Activated T-cell treated with anti-CD3 and anti-CD28 coated beads, Interleukin-2, amount 50 U/mL, for 72 hours (primary cell): ENCODE data around the gene MARK4. TPM values are rescaled to one million over a fixed set of nuclear protein-coding genes. Genes with fewer than 3 reads are reported as not detected.

Experiments used
- ATAC-seq, 2 donors: fragments of 150-1000 bp; cut with Tn5 transposase; replicated peaks in 1 of 2; 2 replicates each; pipeline ENCODE4 v1.10.0; 2021; ENCODE audit warnings: moderate library complexity in 2 of 2, mild to moderate bottlenecking in 1 of 2
- DNase-seq, 2 donors: peaks; one replicate each; pipeline ENCODE4 v3.0.0; 2021 to 2022; ENCODE audit warnings: mixed read lengths in 1 of 2
- H3K27ac Mint-ChIP-seq: one replicate; pipeline ENCODE4 v1.8.0; 2022; ENCODE audit warnings: mild to moderate bottlenecking, moderate library complexity, mixed read lengths
- H3K27me3 Mint-ChIP-seq: one replicate; pipeline ENCODE4 v1.8.0; 2022; ENCODE audit warnings: low read depth, mixed read lengths
- H3K36me3 Mint-ChIP-seq, 2 donors: one replicate each; pipeline ENCODE4 v1.8.0; 2022; ENCODE audit warnings: mixed read lengths in 2 of 2, mild to moderate bottlenecking in 1 of 2; ENCODE audit not compliant: insufficient read depth in 2 of 2
- H3K4me1 Mint-ChIP-seq: one replicate; pipeline ENCODE4 v1.8.0; 2022; ENCODE audit warnings: low read depth, mixed read lengths
- H3K4me3 Mint-ChIP-seq, 2 donors: one replicate each; pipeline ENCODE4 v1.8.0; 2022; ENCODE audit warnings: mild to moderate bottlenecking in 2 of 2, mixed read lengths in 2 of 2, moderate library complexity in 2 of 2
- H3K9me3 Mint-ChIP-seq, 2 donors: one replicate each; pipeline ENCODE4 v1.8.0; 2022; ENCODE audit warnings: mixed read lengths in 2 of 2
- total RNA-seq, 2 donors: library from RNA; stranded (reverse); gene quantifications; one replicate each; pipeline ENCODE4 v1.2.3, GENCODE V29; 2022

MARK4 gene
- total RNA-seq, 2 donors from 2014 or later, result 25.3 to 37.9 TPM

- Mint-ChIP-seq H3K27ac (no peak overlapping the region), H3K4me1 (no peaks in the 10 kb centered on the region), H3K27me3 (peaks cover 18% of the 10 kb centered on the region), H3K4me3 (no peak overlapping the region), H3K36me3 (peaks cover 0 to 1% of the 10 kb centered on the region in 2 donors), H3K9me3 (no peaks in the 10 kb centered on the region)
- ATAC-seq (no peak), DNase-seq (no peak)
Observed at GRCh38 chr19:45347570-45348366, 96.7 kb downstream of the MARK4 start.

- H3K9me3 Mint-ChIP-seq, result no peaks in the 10 kb centered on the region
- peaks cover 18% of the 10 kb centered on the region for H3K27me3 Mint-ChIP-seq
- H3K4me1 Mint-ChIP-seq, result no peaks in the 10 kb centered on the region
- DNase-seq (no peak), ATAC-seq (no peak)
- peaks cover 0 to 1% of the 10 kb centered on the region in 2 donors for H3K36me3 Mint-ChIP-seq
- H3K4me3 Mint-ChIP-seq, result no peak overlapping the region
- no peak overlapping the region for H3K27ac Mint-ChIP-seq
Observed at GRCh38 chr19:45348367-45349125, 97.5 kb downstream of the MARK4 start.

GRCh38 chr19:45349126-45349415 is 98.0 kb downstream of the MARK4 start:
- no peaks in the 10 kb centered on the region for H3K9me3 Mint-ChIP-seq
- H3K36me3 Mint-ChIP-seq, result peaks cover 0 to 1% of the 10 kb centered on the region in 2 donors
- DNase-seq (no peak), ATAC-seq (no peak)
- no peak overlapping the region for H3K4me3 Mint-ChIP-seq
- no peaks in the 10 kb centered on the region for H3K4me1 Mint-ChIP-seq
- peaks cover 17% of the 10 kb centered on the region for H3K27me3 Mint-ChIP-seq
- no peak overlapping the region for H3K27ac Mint-ChIP-seq

GRCh38 chr19:45349430-45349941 is 98.4 kb downstream of the MARK4 start:
- no peaks in the 10 kb centered on the region for H3K9me3 Mint-ChIP-seq
- H3K4me3 Mint-ChIP-seq, result no peak overlapping the region
- peaks cover 13% of the 10 kb centered on the region for H3K27me3 Mint-ChIP-seq
- no peaks in the 10 kb centered on the region for H3K4me1 Mint-ChIP-seq
- H3K36me3 Mint-ChIP-seq, result peaks cover 0 to 1% of the 10 kb centered on the region in 2 donors
- H3K27ac Mint-ChIP-seq, result no peak overlapping the region
- ATAC-seq (no peak), DNase-seq (no peak)

GRCh38 chr19:45350477-45351058 is 99.5 kb downstream of the MARK4 start:
- DNase-seq, result no peak
- H3K9me3 Mint-ChIP-seq, result no peaks in the 10 kb centered on the region
- H3K36me3 Mint-ChIP-seq, result peaks cover 0 to 5% of the 10 kb centered on the region in 2 donors
- H3K4me1 Mint-ChIP-seq, result no peaks in the 10 kb centered on the region
- H3K27me3 Mint-ChIP-seq, result peaks cover 6% of the 10 kb centered on the region
- H3K4me3 Mint-ChIP-seq, result no peak overlapping the region
- no peak for ATAC-seq
- no peak overlapping the region for H3K27ac Mint-ChIP-seq

- no peaks in the 10 kb centered on the region for H3K4me1 Mint-ChIP-seq
- no peaks in the 10 kb centered on the region for H3K9me3 Mint-ChIP-seq
- peaks cover 0 to 9% of the 10 kb centered on the region in 2 donors for H3K36me3 Mint-ChIP-seq
- no peak overlapping the region for H3K27ac Mint-ChIP-seq
- no peak for ATAC-seq
- H3K27me3 Mint-ChIP-seq, result no peaks in the 10 kb centered on the region
- no peak for DNase-seq
- H3K4me3 Mint-ChIP-seq, result no peak overlapping the region
Observed at GRCh38 chr19:45351401-45351952, 100.4 kb downstream of the MARK4 start.

- H3K27me3 Mint-ChIP-seq, result no peaks in the 10 kb centered on the region
- no peak for ATAC-seq
- H3K9me3 Mint-ChIP-seq, result no peaks in the 10 kb centered on the region
- DNase-seq, result no peak
- H3K4me3 Mint-ChIP-seq, result no peak overlapping the region
- H3K4me1 Mint-ChIP-seq, result no peaks in the 10 kb centered on the region
- H3K36me3 Mint-ChIP-seq, result peaks cover 0 to 9% of the 10 kb centered on the region in 2 donors
- H3K27ac Mint-ChIP-seq, result no peak overlapping the region
Observed at GRCh38 chr19:45352062-45352461, 101.0 kb downstream of the MARK4 start.

GRCh38 chr19:45352471-45352870 is 101.4 kb downstream of the MARK4 start:
- DNase-seq (no peak), ATAC-seq (no peak)
- no peak overlapping the region for H3K4me3 Mint-ChIP-seq
- H3K9me3 Mint-ChIP-seq, result no peaks in the 10 kb centered on the region
- H3K27me3 Mint-ChIP-seq, result no peaks in the 10 kb centered on the region
- no peaks in the 10 kb centered on the region for H3K4me1 Mint-ChIP-seq
- H3K36me3 Mint-ChIP-seq, result peaks cover 0 to 9% of the 10 kb centered on the region in 2 donors
- H3K27ac Mint-ChIP-seq, result no peak overlapping the region

- Mint-ChIP-seq H3K4me1 (no peaks in the 10 kb centered on the region), H3K36me3 (peaks cover 1 to 9% of the 10 kb centered on the region in 2 donors), H3K9me3 (no peaks in the 10 kb centered on the region), H3K27ac (no peak overlapping the region), H3K4me3 (no peak overlapping the region), H3K27me3 (no peaks in the 10 kb centered on the region)
- DNase-seq (no peak), ATAC-seq (no peak)
Observed at GRCh38 chr19:45352914-45353796, 102.1 kb downstream of the MARK4 start.

GRCh38 chr19:45354241-45354842 is 103.3 kb downstream of the MARK4 start:
- Mint-ChIP-seq H3K27ac (no peak overlapping the region), H3K4me1 (no peaks in the 10 kb centered on the region), H3K36me3 (peaks cover 1 to 12% of the 10 kb centered on the region in 2 donors), H3K9me3 (no peaks in the 10 kb centered on the region), H3K27me3 (no peaks in the 10 kb centered on the region), H3K4me3 (no peak overlapping the region)
- ATAC-seq (no peak), DNase-seq (no peak)
